ENCODE measurements around the gene ATXN1. TPM values are rescaled to one million over a fixed set of nuclear protein-coding genes. Genes with fewer than 3 reads are reported as not detected.

Gene ATXN1
- polyA plus RNA-seq, 4 donors: 4.6 to 16.5 (median 5.9) TPM

GRCh38 chr6:16754876-16755275 lies 6.4 kb downstream of the ATXN1 start:
- FAIRE-seq (no peak), DNase-seq (peak; percentile 81 to 84)
- H3K36me3 ChIP-seq (ENCODE audit: control insufficient read depth in 3 of 3, insufficient read depth in 2 of 3, low read depth in 1 of 3, low read length in 3 of 3): peaks cover 0 to 4% (median 0%) of the 10 kb centered on the region in 3 donors
- no peak overlapping the region for H3K4me3 ChIP-seq (ENCODE audit: low read depth in 1 of 3, low read length in 3 of 3)
- H3K27ac ChIP-seq (ENCODE audit: low read depth in 1 of 3, low read length in 2 of 3): peak overlapping the region in 2 of 3 donors; percentile 32 to 71
- no peaks in the 10 kb centered on the region for H3K27me3 ChIP-seq (ENCODE audit: control insufficient read depth in 3 of 3, insufficient read depth in 3 of 3, low read length in 3 of 3)
- H3K9me3 ChIP-seq (ENCODE audit: control insufficient read depth in 2 of 2, insufficient read depth in 1 of 2, low read depth in 1 of 2, low read length in 1 of 2): no peaks in the 10 kb centered on the region
- peaks cover 4 to 49% (median 20%) of the 10 kb centered on the region in 3 donors for H3K4me1 ChIP-seq (ENCODE audit: control insufficient read depth in 3 of 3, insufficient read depth in 2 of 3, low read depth in 1 of 3, low read length in 2 of 3)

GRCh38 chr6:16754274-16754673 lies 7.0 kb downstream of the ATXN1 start:
- Histone ChIP-seq H3K9me3 (ENCODE audit: control insufficient read depth in 2 of 2, insufficient read depth in 1 of 2, low read depth in 1 of 2, low read length in 1 of 2) (no peaks in the 10 kb centered on the region), H3K27ac (ENCODE audit: low read depth in 1 of 3, low read length in 2 of 3) (peak overlapping the region in 2 of 3 donors; percentile 32 to 71), H3K4me3 (ENCODE audit: low read depth in 1 of 3, low read length in 3 of 3) (no peak overlapping the region), H3K36me3 (ENCODE audit: control insufficient read depth in 3 of 3, insufficient read depth in 2 of 3, low read depth in 1 of 3, low read length in 3 of 3) (peaks cover 0 to 7% (median 0%) of the 10 kb centered on the region in 3 donors), H3K27me3 (ENCODE audit: control insufficient read depth in 3 of 3, insufficient read depth in 3 of 3, low read length in 3 of 3) (no peaks in the 10 kb centered on the region), H3K4me1 (ENCODE audit: control insufficient read depth in 3 of 3, insufficient read depth in 2 of 3, low read depth in 1 of 3, low read length in 2 of 3) (peaks cover 4 to 49% (median 20%) of the 10 kb centered on the region in 3 donors)
- FAIRE-seq (no peak), DNase-seq (no peak)
- WGBS, 3 donors: 78 to 85% (median 84%) methylated on average over 3 of the region's 3 CpGs

- no peaks in the 10 kb centered on the region for H3K9me3 ChIP-seq (ENCODE audit: control insufficient read depth in 2 of 2, insufficient read depth in 1 of 2, low read depth in 1 of 2, low read length in 1 of 2)
- whole genome bisulfite sequencing, 3 donors: 91 to 96% (median 92%) methylated on average over 4 of the region's 4 CpGs
- DNase-seq: no peak
- no peak overlapping the region for H3K27ac ChIP-seq (ENCODE audit: low read depth in 1 of 3, low read length in 2 of 3)
- H3K4me3 ChIP-seq (ENCODE audit: low read depth in 1 of 3, low read length in 3 of 3): no peak overlapping the region
- H3K36me3 ChIP-seq (ENCODE audit: control insufficient read depth in 3 of 3, insufficient read depth in 2 of 3, low read depth in 1 of 3, low read length in 3 of 3): peaks cover 0 to 7% (median 0%) of the 10 kb centered on the region in 3 donors
- no peak for FAIRE-seq
- H3K27me3 ChIP-seq (ENCODE audit: control insufficient read depth in 3 of 3, insufficient read depth in 3 of 3, low read length in 3 of 3): no peaks in the 10 kb centered on the region
- peaks cover 4 to 42% (median 23%) of the 10 kb centered on the region in 3 donors for H3K4me1 ChIP-seq (ENCODE audit: control insufficient read depth in 3 of 3, insufficient read depth in 2 of 3, low read depth in 1 of 3, low read length in 2 of 3)
Measured at GRCh38 chr6:16753341-16753740, 7.9 kb downstream of the ATXN1 start.

GRCh38 chr6:16752206-16752866 lies 8.9 kb downstream of the ATXN1 start:
- Histone ChIP-seq H3K27ac (ENCODE audit: low read depth in 1 of 3, low read length in 2 of 3) (peak overlapping the region; percentile 30 to 70 (median 54)), H3K9me3 (ENCODE audit: control insufficient read depth in 2 of 2, insufficient read depth in 1 of 2, low read depth in 1 of 2, low read length in 1 of 2) (no peaks in the 10 kb centered on the region), H3K4me3 (ENCODE audit: low read depth in 1 of 3, low read length in 3 of 3) (no peak overlapping the region), H3K4me1 (ENCODE audit: control insufficient read depth in 3 of 3, insufficient read depth in 2 of 3, low read depth in 1 of 3, low read length in 2 of 3) (peaks cover 7 to 46% (median 26%) of the 10 kb centered on the region in 3 donors), H3K27me3 (ENCODE audit: control insufficient read depth in 3 of 3, insufficient read depth in 3 of 3, low read length in 3 of 3) (no peaks in the 10 kb centered on the region), H3K36me3 (ENCODE audit: control insufficient read depth in 3 of 3, insufficient read depth in 2 of 3, low read depth in 1 of 3, low read length in 3 of 3) (peaks cover 0 to 7% (median 0%) of the 10 kb centered on the region in 3 donors)
- DNase-seq (peak; percentile 58 to 61), FAIRE-seq (no peak)
- WGBS, 3 donors: 61 to 67% (median 65%) methylated on average over 4 of the region's 4 CpGs

- WGBS, 3 donors: 42 to 59% (median 53%) methylated on average over 2 of the region's 2 CpGs
- Histone ChIP-seq H3K4me1 (ENCODE audit: control insufficient read depth in 3 of 3, insufficient read depth in 2 of 3, low read depth in 1 of 3, low read length in 2 of 3) (peaks cover 7 to 55% (median 29%) of the 10 kb centered on the region in 3 donors), H3K9me3 (ENCODE audit: control insufficient read depth in 2 of 2, insufficient read depth in 1 of 2, low read depth in 1 of 2, low read length in 1 of 2) (no peaks in the 10 kb centered on the region), H3K4me3 (ENCODE audit: low read depth in 1 of 3, low read length in 3 of 3) (no peak overlapping the region), H3K27ac (ENCODE audit: low read depth in 1 of 3, low read length in 2 of 3) (peak overlapping the region in 1 of 3 donors; percentile 54), H3K27me3 (ENCODE audit: control insufficient read depth in 3 of 3, insufficient read depth in 3 of 3, low read length in 3 of 3) (no peaks in the 10 kb centered on the region), H3K36me3 (ENCODE audit: control insufficient read depth in 3 of 3, insufficient read depth in 2 of 3, low read depth in 1 of 3, low read length in 3 of 3) (peaks cover 0 to 7% (median 0%) of the 10 kb centered on the region in 3 donors)
- DNase-seq: peak; percentile 73 to 86
- no peak for FAIRE-seq
Measured at GRCh38 chr6:16751251-16751946, 9.9 kb downstream of the ATXN1 start.

GRCh38 chr6:16750566-16750965 lies 10.7 kb downstream of the ATXN1 start:
- peaks cover 7 to 59% (median 29%) of the 10 kb centered on the region in 3 donors for H3K4me1 ChIP-seq (ENCODE audit: control insufficient read depth in 3 of 3, insufficient read depth in 2 of 3, low read depth in 1 of 3, low read length in 2 of 3)
- no peak overlapping the region for H3K27ac ChIP-seq (ENCODE audit: low read depth in 1 of 3, low read length in 2 of 3)
- no peak for DNase-seq
- no peak overlapping the region for H3K4me3 ChIP-seq (ENCODE audit: low read depth in 1 of 3, low read length in 3 of 3)
- no peak for FAIRE-seq
- peaks cover 0 to 7% (median 0%) of the 10 kb centered on the region in 3 donors for H3K36me3 ChIP-seq (ENCODE audit: control insufficient read depth in 3 of 3, insufficient read depth in 2 of 3, low read depth in 1 of 3, low read length in 3 of 3)
- no peaks in the 10 kb centered on the region for H3K27me3 ChIP-seq (ENCODE audit: control insufficient read depth in 3 of 3, insufficient read depth in 3 of 3, low read length in 3 of 3)
- 86 to 94% (median 91%) methylated on average over 5 of the region's 5 CpGs for WGBS, 3 donors
- no peaks in the 10 kb centered on the region for H3K9me3 ChIP-seq (ENCODE audit: control insufficient read depth in 2 of 2, insufficient read depth in 1 of 2, low read depth in 1 of 2, low read length in 1 of 2)

- DNase-seq: no peak
- WGBS, 3 donors: 94 to 97% (median 97%) methylated on average over 10 of the region's 10 CpGs
- H3K4me3 ChIP-seq (ENCODE audit: low read depth in 1 of 3, low read length in 3 of 3): no peak overlapping the region
- no peaks in the 10 kb centered on the region for H3K9me3 ChIP-seq (ENCODE audit: control insufficient read depth in 2 of 2, insufficient read depth in 1 of 2, low read depth in 1 of 2, low read length in 1 of 2)
- no peak overlapping the region for H3K27ac ChIP-seq (ENCODE audit: low read depth in 1 of 3, low read length in 2 of 3)
- H3K27me3 ChIP-seq (ENCODE audit: control insufficient read depth in 3 of 3, insufficient read depth in 3 of 3, low read length in 3 of 3): no peaks in the 10 kb centered on the region
- peaks cover 0 to 7% (median 0%) of the 10 kb centered on the region in 3 donors for H3K36me3 ChIP-seq (ENCODE audit: control insufficient read depth in 3 of 3, insufficient read depth in 2 of 3, low read depth in 1 of 3, low read length in 3 of 3)
- FAIRE-seq: no peak
- peaks cover 7 to 58% (median 29%) of the 10 kb centered on the region in 3 donors for H3K4me1 ChIP-seq (ENCODE audit: control insufficient read depth in 3 of 3, insufficient read depth in 2 of 3, low read depth in 1 of 3, low read length in 2 of 3)
Measured at GRCh38 chr6:16749516-16750485, 11.5 kb downstream of the ATXN1 start.

- DNase-seq (no peak), FAIRE-seq (no peak)
- no peaks in the 10 kb centered on the region for H3K27me3 ChIP-seq (ENCODE audit: control insufficient read depth in 3 of 3, insufficient read depth in 3 of 3, low read length in 3 of 3)
- no peaks in the 10 kb centered on the region for H3K9me3 ChIP-seq (ENCODE audit: control insufficient read depth in 2 of 2, insufficient read depth in 1 of 2, low read depth in 1 of 2, low read length in 1 of 2)
- peaks cover 5 to 47% (median 21%) of the 10 kb centered on the region in 3 donors for H3K4me1 ChIP-seq (ENCODE audit: control insufficient read depth in 3 of 3, insufficient read depth in 2 of 3, low read depth in 1 of 3, low read length in 2 of 3)
- 20 to 37% (median 28%) methylated on average over 2 of the region's 2 CpGs for WGBS, 3 donors
- H3K36me3 ChIP-seq (ENCODE audit: control insufficient read depth in 3 of 3, insufficient read depth in 2 of 3, low read depth in 1 of 3, low read length in 3 of 3): peaks cover 0 to 15% (median 0%) of the 10 kb centered on the region in 3 donors
- peak overlapping the region in 2 of 3 donors; percentile 34 to 88 for H3K27ac ChIP-seq (ENCODE audit: low read depth in 1 of 3, low read length in 2 of 3)
- H3K4me3 ChIP-seq (ENCODE audit: low read depth in 1 of 3, low read length in 3 of 3): no peak overlapping the region
Measured at GRCh38 chr6:16748025-16748319, 13.3 kb downstream of the ATXN1 start.

Measured in small intestine (tissue), 7 donors.